HCT116 (cell line): ENCODE results near the gene POLR2I. TPM values are rescaled to one million over a fixed set of nuclear protein-coding genes. Genes with fewer than 3 reads are reported as not detected.

Source experiments
- ATAC-seq: fragments of 200-7000 bp; cut with Tn5 transposase; 2 replicates; pipeline ENCODE4 v1.9.1; 2020; ENCODE audit warnings: mild to moderate bottlenecking, moderate library complexity
- BruUV-seq: library from RNA; stranded (reverse); fragments of 400-500 nt; replicated peaks from 2 replicates; lab custom pipeline; 2021; lab: Mats Ljungman, UMichigan
- CTCF ChIA-PET: fragments of 300-600 bp; sonication (Branson Sonifier 250); formaldehyde crosslinking; loops from one replicate; lab custom pipeline; 2021; ENCODE audit warnings: antibody characterized with exemption; lab: Charles Lee
- POLR2A ChIA-PET: fragments of 300-600, 350-600 bp; sonication (Branson Sonifier 250); formaldehyde crosslinking; loops from one replicate; lab custom pipeline; 2021; ENCODE audit warnings: antibody characterized with exemption; lab: Charles Lee
- RAD21 ChIA-PET, 2 experiments: fragments of 300-600 bp; sonication (Branson Sonifier 250); formaldehyde crosslinking; loops; one replicate each; lab custom pipeline; 2023; ENCODE audit warnings: low total read pairs in 2 of 2; ENCODE audit not compliant: uncharacterized antibody in 2 of 2, unreplicated experiment in 2 of 2, low non-redundant PET in 1 of 2; lab: Charles Lee
- DNase-seq: peaks from one replicate; pipeline ENCODE4 v3.0.0-alpha.2; 2010; ENCODE audit warnings: low read depth, low spot score
- H2AFZ ChIP-seq: fragments of 200-600 bp; shearing (Covaris generic), sonication (generic); 2 replicates; pipeline ENCODE4 v1.6.1; 2017; ENCODE audit warnings: low read depth, mixed run types, mixed read lengths, antibody characterized with exemption, low read length; ENCODE audit not compliant: poor library complexity, severe bottlenecking
- H3K27ac ChIP-seq: 2 replicates; pipeline ENCODE4 v1.5.1; 2012; ENCODE audit warnings: low read depth, low read length
- H3K27me3 ChIP-seq: fragments of 200-600 bp; sonication (generic); 2 replicates; pipeline ENCODE4 v1.6.1; 2016; ENCODE audit warnings: mixed run types, low read length, mixed read lengths; ENCODE audit not compliant: insufficient read depth
- H3K36me3 ChIP-seq, 2 experiments: fragments of 200-500 bp in 1 of 2; fragments of 200-600 bp in 1 of 2; sonication (Bioruptor generic) in 1 of 2; sonication (generic) in 1 of 2; 2 replicates each; pipeline versions ENCODE4 v1.5.1 to v1.6.1; 2014 to 2016; ENCODE audit warnings: low read length in 2 of 2, inconsistent platforms in 1 of 2, mixed read lengths in 1 of 2, mixed run types in 1 of 2; ENCODE audit not compliant: insufficient read depth in 2 of 2, control insufficient read depth in 1 of 2
- H3K4me1 ChIP-seq, 2 experiments: fragments of 200-600 bp in 1 of 2; sonication (generic) in 1 of 2; 2 replicates each; pipeline versions ENCODE4 v1.5.1 to v1.6.1; 2012 to 2017; ENCODE audit warnings: low read length in 2 of 2, inconsistent platforms in 1 of 2, mild to moderate bottlenecking in 1 of 2, mixed read lengths in 1 of 2, mixed run types in 1 of 2, moderate library complexity in 1 of 2; ENCODE audit not compliant: insufficient read depth in 2 of 2, control insufficient read depth in 1 of 2
- H3K4me2 ChIP-seq: fragments of 200-600 bp; sonication (generic); 2 replicates; pipeline ENCODE4 v1.6.1; 2017; ENCODE audit warnings: mixed run types, low read length, mixed read lengths
- H3K4me3 ChIP-seq, 2 experiments: fragments of 200-600 bp in 1 of 2; sonication (generic) in 1 of 2; replicated peaks in 1 of 2; 2 replicates each; pipeline ENCODE4 v1.5.1; 2011 to 2016; ENCODE audit warnings: low read length in 2 of 2, control low read depth in 1 of 2, low read depth in 1 of 2, mild to moderate bottlenecking in 1 of 2, mixed read lengths in 1 of 2, mixed run types in 1 of 2
- H3K79me2 ChIP-seq: fragments of 200-600 bp; sonication (generic); 2 replicates; pipeline ENCODE4 v1.6.1; 2017; ENCODE audit warnings: mild to moderate bottlenecking, mixed run types, low read length, moderate library complexity, mixed read lengths; ENCODE audit not compliant: insufficient read depth
- H3K9ac ChIP-seq: fragments of 200-600 bp; sonication (generic); 2 replicates; pipeline ENCODE4 v1.6.1; 2016; ENCODE audit warnings: low read length, mixed read lengths
- H3K9me2 ChIP-seq: fragments of 200-600 bp; sonication (generic), shearing (Covaris generic); 2 replicates; pipeline ENCODE4 v1.6.1; 2017; ENCODE audit warnings: mixed run types, mild to moderate bottlenecking, moderate library complexity; ENCODE audit not compliant: insufficient read depth
- H3K9me3 ChIP-seq, 2 experiments: fragments of 200-500 bp in 1 of 2; fragments of 200-600 bp in 1 of 2; sonication (Bioruptor generic) in 1 of 2; sonication (generic) in 1 of 2; 2 replicates each; pipeline ENCODE4 v1.6.1; 2014 to 2017; ENCODE audit warnings: low read length in 2 of 2, mixed read lengths in 2 of 2, inconsistent platforms in 1 of 2, low read depth in 1 of 2, mild to moderate bottlenecking in 1 of 2, mixed run types in 1 of 2, moderate library complexity in 1 of 2; ENCODE audit not compliant: control insufficient read depth in 1 of 2, insufficient read depth in 1 of 2
- H4K20me1 ChIP-seq: fragments of 200-600 bp; sonication (generic), shearing (Covaris generic); 2 replicates; pipeline ENCODE4 v1.6.1; 2017; ENCODE audit warnings: mixed run types, mild to moderate bottlenecking, moderate library complexity; ENCODE audit not compliant: insufficient read depth
- ATF3 ChIP-seq: IDR thresholded peaks from 2 replicates; pipeline ENCODE4 v1.6.1; 2012
- CBX3 ChIP-seq: IDR thresholded peaks from 2 replicates; pipeline ENCODE4 v1.6.1; 2012; ENCODE audit warnings: low read depth
- CEBPB ChIP-seq: IDR thresholded peaks from 2 replicates; pipeline ENCODE4 v1.6.1; 2012; ENCODE audit warnings: low read depth
- CTCF ChIP-seq, 3 experiments: fragments of 200-600 bp in 1 of 3; sonication (generic) in 1 of 3; IDR thresholded peaks in 2 of 3; conservative IDR thresholded peaks in 1 of 3; 2 replicates each; pipeline ENCODE4 v1.5.1; 2012 to 2017; ENCODE audit warnings: low read depth in 2 of 3, low read length in 2 of 3, antibody characterized with exemption in 1 of 3, borderline replicate concordance in 1 of 3, control low read depth in 1 of 3, mild to moderate bottlenecking in 1 of 3, mixed read lengths in 1 of 3, mixed run types in 1 of 3, moderate library complexity in 1 of 3; ENCODE audit not compliant: insufficient read depth in 1 of 3
- EGR1 ChIP-seq: IDR thresholded peaks from 2 replicates; pipeline ENCODE4 v1.6.1; 2012; ENCODE audit warnings: low read depth
- ELF1 ChIP-seq: IDR thresholded peaks from 2 replicates; pipeline ENCODE4 v1.6.1; 2012; ENCODE audit warnings: low read depth, borderline replicate concordance
- EZH2 ChIP-seq: fragments of 200-600 bp; sonication (generic); IDR thresholded peaks from 2 replicates; pipeline ENCODE4 v1.6.1; 2017; ENCODE audit warnings: antibody characterized with exemption, mixed run types
- FOSL1 ChIP-seq: IDR thresholded peaks from 2 replicates; pipeline ENCODE4 v1.6.1; 2012; ENCODE audit warnings: low read depth
- JUND ChIP-seq: IDR thresholded peaks from 2 replicates; pipeline ENCODE4 v1.6.1; 2012
- POLR2A ChIP-seq: IDR thresholded peaks from 2 replicates; pipeline ENCODE4 v1.7.0; 2011; ENCODE audit warnings: borderline replicate concordance; ENCODE audit not compliant: insufficient read depth, insufficient read length; ENCODE audit errors: extremely low read depth
- POLR2AphosphoS5 ChIP-seq: IDR thresholded peaks from 2 replicates; pipeline ENCODE4 v1.6.1; 2011; ENCODE audit warnings: mild to moderate bottlenecking, low read depth, low read length, moderate library complexity
- RAD21 ChIP-seq: IDR thresholded peaks from 2 replicates; pipeline ENCODE4 v1.6.1; 2012; ENCODE audit warnings: low read depth, mild to moderate bottlenecking
- REST ChIP-seq: IDR thresholded peaks from 2 replicates; pipeline ENCODE4 v1.6.1; 2012; ENCODE audit warnings: low read depth
- SIN3A ChIP-seq: IDR thresholded peaks from 2 replicates; pipeline ENCODE4 v1.6.1; 2012; ENCODE audit warnings: low read depth
- SP1 ChIP-seq: IDR thresholded peaks from 2 replicates; pipeline ENCODE4 v1.6.1; 2012; ENCODE audit warnings: low read depth
- SRF ChIP-seq: IDR thresholded peaks from 2 replicates; pipeline ENCODE4 v1.6.1; 2012; ENCODE audit warnings: low read depth
- ZBTB33 ChIP-seq: IDR thresholded peaks from 2 replicates; pipeline ENCODE4 v1.6.1; 2011; ENCODE audit warnings: mild to moderate bottlenecking, low read length, moderate library complexity; ENCODE audit not compliant: insufficient replicate concordance; ENCODE audit errors: extremely low read depth
- ZNF274 ChIP-seq: fragments of 200-500 bp; sonication (Bioruptor generic); IDR thresholded peaks from 2 replicates; pipeline ENCODE4 v1.6.1; 2014; ENCODE audit warnings: mild to moderate bottlenecking, low read depth, low read length, inconsistent platforms
- intact Hi-C: fragments of 100-400 bp; cut with micrococcal nuclease; formaldehyde crosslinking; loops from 2 replicates; pipeline ENCODE4 v1.10.0; 2022
- total RNA-seq: library from RNA; stranded (reverse); gene quantifications from one replicate; pipeline ENCODE4 v1.2.1, GENCODE V29; 2021; ENCODE audit not compliant: unreplicated experiment

POLR2I gene
- total RNA-seq, 1 experiment from 2014 or later = 108 TPM

- Histone ChIP-seq H3K9me3 (no peaks in the 10 kb centered on the region), H3K79me2 (peaks cover 33% of the 10 kb centered on the region), H3K36me3 (peaks cover 15 to 17% of the 10 kb centered on the region in 2 experiments), H3K27ac (peak within 1 kb of the TSS; percentile 98), H3K27me3 (no peaks in the 10 kb centered on the region), H3K4me2 (peak within 1 kb of the TSS; percentile 96), H3K4me1 (peaks cover 47 to 61% of the 10 kb centered on the region in 2 experiments), H3K9me2 (no peaks in the 10 kb centered on the region), H3K4me3 (peak within 1 kb of the TSS; percentile 87 to 94), H2AFZ (no peak within 1 kb of the TSS), H4K20me1 (peaks cover 6% of the 10 kb centered on the region; the same call in 1 of the 2 replicates), H3K9ac (peak within 1 kb of the TSS; percentile 99)
- ChIA-PET RAD21 (interaction anchor here in 1 of 2 experiments (1.2 kb wide), 1 partner anchor 12 kb away, joined by 3 read pairs; no protein-coding TSS in a partner anchor), CTCF (interaction anchor here (1.0 to 1.1 kb wide), 2 partner anchors 9 to 12 kb away, joined by 3 to 6 read pairs; no protein-coding TSS in a partner anchor), POLR2A (interaction anchor here (1.0 to 3.0 kb wide), 3 partner anchors 9 to 24 kb away, joined by 3 to 19 read pairs (median 9); partner anchors contain the start of genes POLR2I and TBCB)
- peak; percentile 72 for ATAC-seq
- no TSS peak for BruUV-seq
- intact Hi-C loops = loop anchor here (10.0 kb wide), 1 partner anchor 1075 kb away; the partner anchor contains the start of genes ZNF383 and ZNF585B
- DNase-seq = peak; percentile 95
- no peak for TF ChIP-seq ATF3
- peak; percentile 58 for TF ChIP-seq POLR2A
- peak; percentile 40 for TF ChIP-seq SIN3A
- TF ChIP-seq SRF = no peak
- TF ChIP-seq SP1 = peak; percentile 98
- no peak for TF ChIP-seq ZNF274
- peak; percentile 74 for TF ChIP-seq JUND
- peak; percentile 97 for TF ChIP-seq FOSL1
- peak; percentile 74; the same call in 1 of the 2 replicates for TF ChIP-seq CBX3
- TF ChIP-seq POLR2AphosphoS5 = peak; percentile 93
- TF ChIP-seq REST = no peak
- TF ChIP-seq EGR1 = peak; percentile 81
- TF ChIP-seq EZH2 = no peak
- no peak for TF ChIP-seq RAD21
- no peak for TF ChIP-seq CEBPB
- peak; percentile 78 for TF ChIP-seq ZBTB33
- TF ChIP-seq CTCF (IDR thresholded peaks at IDR 0.05 in 2 of 3, conservative IDR thresholded peaks at IDR 0.05 in 1 of 3; ENCODE audit: borderline replicate concordance in 1 of 3, insufficient read depth in 1 of 3, low read depth in 2 of 3, low read length in 2 of 3) = peak in 1 of 3 experiments; percentile 12; a peak in 2 of 6 replicates
- no peak for TF ChIP-seq ELF1
Observed at GRCh38 chr19:36139473-36140303, 25.0 kb upstream of the POLR2I start, which contains the start of gene CAPNS1. Gene CAPNS1 (plus strand): TSS chr19:36140066. CDS start chr19:36141012, 946 bp downstream.
